IPS-NIHi7 (cell line): ENCODE measurements around the gene IL1RAPL2.
"Not testable (repeated sequence)": the region's sequence is repeated elsewhere in the genome, so short reads cannot be mapped to it uniquely, and the experiment has no call there.

ENCODE experiments used
- DNase-seq: peaks from one replicate; pipeline ENCODE4 v3.0.0; 2012; ENCODE audit warnings: mixed read lengths; ENCODE audit errors: extremely low spot score

IL1RAPL2 gene

GRCh38 chrX:105018865-105019264, 452.9 kb downstream of the IL1RAPL2 start:
- DNase-seq, result no peak

- not testable (repeated sequence) for DNase-seq
Measured at GRCh38 chrX:105028962-105029361, 463.0 kb downstream of the IL1RAPL2 start.

- no peak for DNase-seq
Measured at GRCh38 chrX:105038672-105039328, 472.8 kb downstream of the IL1RAPL2 start.

- no peak for DNase-seq
Measured at GRCh38 chrX:105050921-105051320, 484.9 kb downstream of the IL1RAPL2 start.

GRCh38 chrX:105051364-105051763, 485.4 kb downstream of the IL1RAPL2 start:
- DNase-seq, result no peak

GRCh38 chrX:105052926-105053325, 486.9 kb downstream of the IL1RAPL2 start:
- no peak for DNase-seq

- DNase-seq, result peak; percentile 27
Measured at GRCh38 chrX:105063743-105064142, 497.7 kb downstream of the IL1RAPL2 start.

- DNase-seq, result no peak
Measured at GRCh38 chrX:105098201-105098600, 532.2 kb downstream of the IL1RAPL2 start.

GRCh38 chrX:105098812-105099211, 532.8 kb downstream of the IL1RAPL2 start:
- DNase-seq, result no peak

- DNase-seq, result no peak
Measured at GRCh38 chrX:105101378-105101777, 535.4 kb downstream of the IL1RAPL2 start.

GRCh38 chrX:105109936-105110335, 543.9 kb downstream of the IL1RAPL2 start:
- DNase-seq, result no peak

- DNase-seq, result no peak
Measured at GRCh38 chrX:105114554-105115130, 548.6 kb downstream of the IL1RAPL2 start.

- not testable (repeated sequence) for DNase-seq
Measured at GRCh38 chrX:105115596-105116320, 549.8 kb downstream of the IL1RAPL2 start.

GRCh38 chrX:105116486-105116885, 550.5 kb downstream of the IL1RAPL2 start:
- no peak for DNase-seq

- DNase-seq, result no peak
Measured at GRCh38 chrX:105117621-105118020, 551.6 kb downstream of the IL1RAPL2 start.

GRCh38 chrX:105120463-105120862, 554.5 kb downstream of the IL1RAPL2 start:
- no peak for DNase-seq

GRCh38 chrX:105121186-105121585, 555.2 kb downstream of the IL1RAPL2 start:
- DNase-seq, result no peak

- no peak for DNase-seq
Measured at GRCh38 chrX:105126201-105126600, 560.2 kb downstream of the IL1RAPL2 start.

GRCh38 chrX:105134273-105134672, 568.3 kb downstream of the IL1RAPL2 start:
- no peak for DNase-seq

GRCh38 chrX:105136786-105137185, 570.8 kb downstream of the IL1RAPL2 start:
- DNase-seq, result no peak

GRCh38 chrX:105150036-105150435, 584.0 kb downstream of the IL1RAPL2 start:
- no peak for DNase-seq

GRCh38 chrX:105150557-105150956, 584.6 kb downstream of the IL1RAPL2 start:
- no peak for DNase-seq

GRCh38 chrX:105167233-105167632, 601.2 kb downstream of the IL1RAPL2 start:
- no peak for DNase-seq
